Measurements from ENCODE around the gene LYSMD3. TPM values are rescaled to one million over a fixed set of nuclear protein-coding genes. Genes with fewer than 3 reads are reported as not detected.

The LYSMD3 gene
- total RNA-seq, 2 donors from 2014 or later: 15.0 to 19.3 TPM

GRCh38 chr5:90554358-90555006, 25.1 kb upstream of the LYSMD3 start:
- peaks cover 10% of the 10 kb centered on the region for H3K27me3 ChIP-seq (replicated peaks; ENCODE audit: insufficient read depth)
- H3K4me3 ChIP-seq: no peak overlapping the region
- no peak overlapping the region for H3K27ac ChIP-seq
- H3K4me1 ChIP-seq (ENCODE audit: control insufficient read depth in 1 of 2, low read depth in 2 of 2): peaks cover 10 to 11% of the 10 kb centered on the region in 2 donors
- no peaks in the 10 kb centered on the region for H3K9me3 ChIP-seq
- ATAC-seq (ENCODE audit: insufficient number of reproducible peaks, low FRiP score, low read depth) (no peak), DNase-seq (ENCODE audit: low spot score) (no peak)
- no peak for TF ChIP-seq CTCF (IDR thresholded peaks at IDR 0.05)
- no peaks in the 10 kb centered on the region for H3K36me3 ChIP-seq

GRCh38 chr5:90553711-90554110, 24.3 kb upstream of the LYSMD3 start:
- no peak overlapping the region for H3K27ac ChIP-seq
- peaks cover 5 to 7% of the 10 kb centered on the region in 2 donors for H3K4me1 ChIP-seq (ENCODE audit: control insufficient read depth in 1 of 2, low read depth in 2 of 2)
- ATAC-seq (ENCODE audit: insufficient number of reproducible peaks, low FRiP score, low read depth) (no peak), DNase-seq (ENCODE audit: low spot score) (no peak)
- peaks cover 5% of the 10 kb centered on the region for H3K27me3 ChIP-seq (replicated peaks; ENCODE audit: insufficient read depth)
- no peak overlapping the region for H3K4me3 ChIP-seq
- no peaks in the 10 kb centered on the region for H3K9me3 ChIP-seq
- TF ChIP-seq CTCF (IDR thresholded peaks at IDR 0.05): no peak
- no peaks in the 10 kb centered on the region for H3K36me3 ChIP-seq

- Histone ChIP-seq H3K4me1 (ENCODE audit: control insufficient read depth in 1 of 2, low read depth in 2 of 2) (no peaks in the 10 kb centered on the region), H3K36me3 (no peaks in the 10 kb centered on the region), H3K4me3 (no peak overlapping the region), H3K27ac (no peak overlapping the region), H3K9me3 (no peaks in the 10 kb centered on the region), H3K27me3 (replicated peaks; ENCODE audit: insufficient read depth) (no peaks in the 10 kb centered on the region)
- TF ChIP-seq CTCF (IDR thresholded peaks at IDR 0.05): no peak
- no peak for ATAC-seq (ENCODE audit: insufficient number of reproducible peaks, low FRiP score, low read depth)
- DNase-seq (ENCODE audit: low spot score): no peak
These were observed 22.0 kb upstream of the LYSMD3 start for GRCh38 chr5:90551376-90551775.

- Histone ChIP-seq H3K9me3 (no peaks in the 10 kb centered on the region), H3K27me3 (replicated peaks; ENCODE audit: insufficient read depth) (no peaks in the 10 kb centered on the region), H3K36me3 (no peaks in the 10 kb centered on the region), H3K4me3 (no peak overlapping the region), H3K4me1 (ENCODE audit: control insufficient read depth in 1 of 2, low read depth in 2 of 2) (no peaks in the 10 kb centered on the region), H3K27ac (no peak overlapping the region)
- DNase-seq (ENCODE audit: low spot score): no peak
- ATAC-seq (ENCODE audit: insufficient number of reproducible peaks, low FRiP score, low read depth): no peak
- no peak for TF ChIP-seq CTCF (IDR thresholded peaks at IDR 0.05)
These were observed 21.6 kb upstream of the LYSMD3 start for GRCh38 chr5:90550963-90551362.

- no peak for TF ChIP-seq CTCF (IDR thresholded peaks at IDR 0.05)
- Histone ChIP-seq H3K36me3 (no peaks in the 10 kb centered on the region), H3K9me3 (no peaks in the 10 kb centered on the region), H3K4me1 (ENCODE audit: control insufficient read depth in 1 of 2, low read depth in 2 of 2) (no peaks in the 10 kb centered on the region), H3K27me3 (replicated peaks; ENCODE audit: insufficient read depth) (no peaks in the 10 kb centered on the region), H3K27ac (no peak overlapping the region), H3K4me3 (no peak overlapping the region)
- DNase-seq (ENCODE audit: low spot score): no peak
- no peak for ATAC-seq (ENCODE audit: insufficient number of reproducible peaks, low FRiP score, low read depth)
These were observed 20.4 kb upstream of the LYSMD3 start for GRCh38 chr5:90549729-90550275.
